Esophagus squamous epithelium (tissue), 5 donors: Measurements from ENCODE around the gene CNTNAP5. TPM values are rescaled to one million over a fixed set of nuclear protein-coding genes. Genes with fewer than 3 reads are reported as not detected.

ENCODE experiments used
- DNase-seq: peaks from one replicate; lab custom pipeline; 2025; lab: John Stamatoyannopoulos, UW
- H3K27ac ChIP-seq, 4 donors: fragments of 200-600 bp; sonication (generic); one replicate each; pipeline ENCODE4 v1.5.1; 2016 to 2019; ENCODE audit warnings: mild to moderate bottlenecking in 1 of 4
- H3K27me3 ChIP-seq, 4 donors: fragments of 200-600 bp; sonication (generic); 1 replicate in 3 of 4; 2 replicates in 1 of 4; pipeline versions ENCODE4 v1.5.1 to v1.6.0; 2017 to 2021; ENCODE audit warnings: antibody characterized with exemption in 1 of 4
- H3K36me3 ChIP-seq, 3 donors: fragments of 200-600 bp; sonication (generic); one replicate each; pipeline ENCODE4 v1.5.1; 2016 to 2019
- H3K4me1 ChIP-seq, 3 donors: fragments of 200-600 bp; sonication (generic); one replicate each; pipeline ENCODE4 v1.5.1; 2017 to 2019
- H3K4me3 ChIP-seq, 4 donors: fragments of 200-600 bp; sonication (generic); 1 replicate in 3 of 4; 2 replicates in 1 of 4; pipeline ENCODE4 v1.5.1; 2016 to 2019; ENCODE audit warnings: mild to moderate bottlenecking in 2 of 4, moderate library complexity in 1 of 4
- H3K9me3 ChIP-seq, 3 donors: fragments of 200-600 bp; sonication (generic); one replicate each; pipeline ENCODE4 v1.5.1; 2016 to 2019
- CTCF ChIP-seq, 6 experiments: fragments of 450-650 bp in 4 of 6; fragments of 200-600 bp in 2 of 6; sonication (generic) in 2 of 6; IDR thresholded peaks; one replicate each; pipeline ENCODE4 v1.5.1; 2016 to 2019; ENCODE audit warnings: antibody characterized with exemption in 6 of 6, mild to moderate bottlenecking in 4 of 6, moderate library complexity in 4 of 6
- POLR2A ChIP-seq, 4 donors: fragments of 450-650 bp; IDR thresholded peaks; one replicate each; pipeline ENCODE4 v1.6.1; 2017; ENCODE audit warnings: antibody characterized with exemption in 4 of 4, mild to moderate bottlenecking in 4 of 4, moderate library complexity in 3 of 4
- WGBS, 2 donors: methylation state at CpG; one replicate each; pipeline ENCODE4 v1.1.5; 2018; 5-methylcytosine and 5-hydroxymethylcytosine counted together
- intact Hi-C: fragments of 100-400 bp; cut with DNase I; formaldehyde crosslinking; loops from one replicate; pipeline ENCODE4 v1.15.0; 2022
- total RNA-seq, 4 donors: library from RNA; depleted of rRNA; stranded (reverse); fragments of >200 nt; gene quantifications; one replicate each; pipeline ENCODE4 v1.1.0, GENCODE V29; 2016
- donor health status: DM: yes; HTN: yes; CAD: no.

CNTNAP5 gene
- total RNA-seq, 4 donors from 2014 or later, result not detected

GRCh38 chr2:124713969-124714368 lies 688.9 kb downstream of the CNTNAP5 start:
- H3K27me3 ChIP-seq, result no peaks in the 10 kb centered on the region
- TF ChIP-seq POLR2A (IDR thresholded peaks at IDR 0.05) (no peak), CTCF (IDR thresholded peaks at IDR 0.05) (no peak)
- H3K4me1 ChIP-seq, result no peaks in the 10 kb centered on the region
- DNase-seq, result no peak
- no peak overlapping the region for H3K27ac ChIP-seq
- 0% methylated on average over 2 of the region's 2 CpGs for WGBS, 2 donors
- intact Hi-C loops, result no loop called here
- no peaks in the 10 kb centered on the region for H3K36me3 ChIP-seq
- H3K4me3 ChIP-seq, result no peak overlapping the region
- no peaks in the 10 kb centered on the region for H3K9me3 ChIP-seq

GRCh38 chr2:124725187-124725586 lies 700.1 kb downstream of the CNTNAP5 start:
- no peaks in the 10 kb centered on the region for H3K27me3 ChIP-seq
- intact Hi-C loops, result no loop called here
- H3K27ac ChIP-seq, result no peak overlapping the region
- no peak for DNase-seq
- no peaks in the 10 kb centered on the region for H3K9me3 ChIP-seq
- no peaks in the 10 kb centered on the region for H3K36me3 ChIP-seq
- no peak overlapping the region for H3K4me3 ChIP-seq
- H3K4me1 ChIP-seq, result no peaks in the 10 kb centered on the region
- TF ChIP-seq POLR2A (IDR thresholded peaks at IDR 0.05), result no peak
- TF ChIP-seq CTCF (IDR thresholded peaks at IDR 0.05), result no peak

- Histone ChIP-seq H3K4me1 (no peaks in the 10 kb centered on the region), H3K27me3 (no peaks in the 10 kb centered on the region), H3K4me3 (no peak overlapping the region), H3K36me3 (no peaks in the 10 kb centered on the region), H3K9me3 (no peaks in the 10 kb centered on the region), H3K27ac (no peak overlapping the region)
- intact Hi-C loops, result no loop called here
- WGBS, 2 donors, result 38 to 39% methylated on average over 2 of the region's 2 CpGs
- DNase-seq, result no peak
- no peak for TF ChIP-seq CTCF (IDR thresholded peaks at IDR 0.05)
- TF ChIP-seq POLR2A (IDR thresholded peaks at IDR 0.05), result no peak
These were observed 715.5 kb downstream of the CNTNAP5 start for GRCh38 chr2:124740636-124741035.

- Histone ChIP-seq H3K27ac (no peak overlapping the region), H3K36me3 (no peaks in the 10 kb centered on the region), H3K4me1 (no peaks in the 10 kb centered on the region), H3K4me3 (no peak overlapping the region), H3K27me3 (no peaks in the 10 kb centered on the region), H3K9me3 (no peaks in the 10 kb centered on the region)
- intact Hi-C loops, result no loop called here
- 68 to 72% methylated on average over 3 of the region's 3 CpGs for WGBS, 2 donors
- TF ChIP-seq CTCF (IDR thresholded peaks at IDR 0.05) (no peak), POLR2A (IDR thresholded peaks at IDR 0.05) (no peak)
- DNase-seq, result no peak
These were observed 728.8 kb downstream of the CNTNAP5 start for GRCh38 chr2:124753842-124754241.

- H3K4me3 ChIP-seq, result no peak overlapping the region
- TF ChIP-seq POLR2A (IDR thresholded peaks at IDR 0.05), result no peak
- H3K9me3 ChIP-seq, result no peaks in the 10 kb centered on the region
- no peak for DNase-seq
- intact Hi-C loops, result no loop called here
- no peaks in the 10 kb centered on the region for H3K36me3 ChIP-seq
- no peak overlapping the region for H3K27ac ChIP-seq
- no peaks in the 10 kb centered on the region for H3K4me1 ChIP-seq
- WGBS, 2 donors, result 27 to 56% methylated on average over 1 of the region's 1 CpG
- H3K27me3 ChIP-seq, result no peaks in the 10 kb centered on the region
These were observed 730.3 kb downstream of the CNTNAP5 start for GRCh38 chr2:124755386-124755785.

GRCh38 chr2:124756048-124756447 lies 731.0 kb downstream of the CNTNAP5 start:
- no peak overlapping the region for H3K27ac ChIP-seq
- TF ChIP-seq POLR2A (IDR thresholded peaks at IDR 0.05), result no peak
- no peak for TF ChIP-seq CTCF (IDR thresholded peaks at IDR 0.05)
- intact Hi-C loops, result no loop called here
- H3K27me3 ChIP-seq, result no peaks in the 10 kb centered on the region
- no peak overlapping the region for H3K4me3 ChIP-seq
- no peaks in the 10 kb centered on the region for H3K36me3 ChIP-seq
- no peaks in the 10 kb centered on the region for H3K4me1 ChIP-seq
- 70 to 71% methylated on average over 4 of the region's 4 CpGs for WGBS, 2 donors
- no peak for DNase-seq
- H3K9me3 ChIP-seq, result no peaks in the 10 kb centered on the region
